Effector CD4-positive, alpha-beta T cell (primary cell): Measurements from ENCODE around the gene MYH9.
"Not testable (repeated sequence)": the region's sequence is repeated elsewhere in the genome, so short reads cannot be mapped to it uniquely, and the experiment has no call there.

Experiments
- DNase-seq: peaks from one replicate; pipeline ENCODE4 v3.0.0-alpha.2; 2020

Gene MYH9

DNA sequence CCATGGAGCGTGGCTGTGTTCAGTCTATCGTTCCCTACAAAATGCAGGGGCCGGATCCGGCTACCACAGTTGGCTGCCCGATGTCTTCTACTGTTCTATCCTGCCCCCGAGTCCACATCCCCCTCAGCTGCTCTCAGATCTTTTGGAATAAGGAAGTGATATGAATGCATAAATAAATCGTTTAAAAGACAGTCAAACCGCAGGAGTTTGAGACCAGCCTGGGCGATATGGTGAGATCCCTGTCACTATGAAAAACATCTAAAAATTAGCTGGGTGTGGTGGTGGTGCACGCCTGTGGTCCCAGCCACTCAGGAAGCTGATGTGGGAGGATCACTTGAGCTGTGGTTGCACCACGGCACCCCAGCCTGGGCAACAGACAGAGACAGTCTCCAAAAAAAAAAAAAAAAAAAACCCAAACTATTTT is 97.8 kb downstream of the MYH9 start:
- peak; percentile 38 for DNase-seq

DNA sequence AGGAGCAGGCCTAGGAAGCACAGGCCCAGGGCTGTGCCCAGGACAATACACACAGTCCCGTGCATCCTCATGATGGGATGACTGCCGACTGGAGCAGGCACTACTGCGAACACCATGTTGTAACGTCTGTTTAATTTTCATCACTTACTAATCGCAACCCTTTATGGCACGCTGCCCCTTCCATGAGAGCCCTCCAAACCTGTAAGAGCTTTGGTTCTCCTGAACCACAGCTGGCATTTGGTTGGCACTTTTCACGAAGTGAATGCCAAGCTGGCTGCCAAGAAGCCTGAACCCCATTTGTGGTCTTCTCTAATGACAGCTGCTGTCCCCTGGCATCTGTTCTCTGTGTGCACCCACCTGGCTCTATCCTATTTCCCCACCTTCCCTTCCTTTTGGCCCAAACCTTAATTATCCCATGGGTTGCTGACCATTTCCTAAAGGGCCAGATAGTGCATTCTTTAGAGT is 98.3 kb downstream of the MYH9 start:
- no peak for DNase-seq

DNA sequence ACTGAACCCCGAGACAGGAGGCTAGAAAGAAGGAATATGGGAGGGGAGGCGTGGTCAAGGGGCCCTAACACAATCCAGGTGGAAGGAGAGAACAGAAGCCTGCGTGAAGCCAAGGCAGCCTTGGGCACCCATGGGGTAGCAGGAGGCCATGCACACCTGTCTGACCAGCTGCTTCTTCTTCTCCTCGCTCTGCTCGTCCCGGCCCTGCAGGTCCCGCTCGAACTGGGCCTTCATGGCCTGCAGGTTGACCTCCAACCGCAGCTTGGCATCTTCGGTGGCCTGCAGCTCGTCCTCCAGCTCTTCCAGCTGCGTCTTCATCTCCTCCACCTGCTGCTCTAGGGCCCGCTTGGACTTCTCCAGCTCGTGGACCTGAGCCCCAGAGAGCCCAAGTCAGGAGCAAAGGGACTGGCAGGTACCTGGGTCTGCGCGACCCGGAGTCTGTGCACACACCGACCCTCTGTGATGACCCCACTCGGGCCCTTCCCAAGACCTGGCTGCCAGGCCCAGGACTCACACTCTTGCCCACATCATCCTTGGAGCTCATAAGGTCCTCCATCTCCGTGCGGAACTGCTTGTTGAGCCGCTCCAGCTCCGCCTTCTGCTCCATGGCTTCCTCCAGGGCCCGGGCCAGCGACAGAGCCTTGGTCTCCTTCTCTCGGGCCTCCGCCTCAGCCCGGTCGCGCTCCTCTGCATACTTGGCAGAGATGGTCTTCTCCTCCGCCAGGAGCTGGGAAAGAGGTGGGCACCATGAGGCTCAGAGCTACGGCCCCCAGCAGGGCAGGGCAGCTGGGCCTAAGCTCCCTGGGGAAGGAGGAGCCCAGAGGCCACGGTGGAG is 99.0 kb downstream of the MYH9 start:
- DNase-seq, result no peak

DNA sequence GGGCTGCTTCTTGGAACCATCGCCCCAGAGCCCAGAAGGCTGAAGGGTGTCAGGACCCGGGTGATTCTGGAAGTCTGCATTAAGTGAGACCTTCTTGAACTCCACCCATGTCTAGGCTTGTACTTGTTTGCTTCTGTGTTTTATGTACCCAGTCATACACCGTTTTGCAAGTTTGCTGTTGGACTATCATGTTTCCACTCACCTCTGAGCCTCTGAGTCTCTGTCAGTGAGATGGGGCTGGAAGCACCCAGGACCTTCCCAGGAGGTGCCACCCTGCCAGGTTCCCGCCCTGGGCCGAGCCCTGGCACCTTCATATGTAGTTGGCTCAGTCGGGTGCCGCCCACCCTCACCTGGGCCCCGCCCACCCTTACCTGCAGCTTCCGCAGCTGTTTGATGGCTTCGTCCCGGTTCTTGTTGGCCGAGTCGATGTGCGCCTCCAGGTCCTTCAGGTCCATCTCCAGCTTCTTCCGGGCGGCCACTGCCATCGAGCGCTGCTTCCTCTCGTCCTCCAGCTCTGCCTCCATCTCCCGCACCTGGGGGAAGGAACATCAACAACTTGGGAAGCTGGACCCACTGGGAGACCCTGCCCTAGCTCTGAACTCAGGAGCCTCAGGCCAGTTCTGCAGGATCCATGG is 99.8 kb downstream of the MYH9 start:
- no peak for DNase-seq

DNA sequence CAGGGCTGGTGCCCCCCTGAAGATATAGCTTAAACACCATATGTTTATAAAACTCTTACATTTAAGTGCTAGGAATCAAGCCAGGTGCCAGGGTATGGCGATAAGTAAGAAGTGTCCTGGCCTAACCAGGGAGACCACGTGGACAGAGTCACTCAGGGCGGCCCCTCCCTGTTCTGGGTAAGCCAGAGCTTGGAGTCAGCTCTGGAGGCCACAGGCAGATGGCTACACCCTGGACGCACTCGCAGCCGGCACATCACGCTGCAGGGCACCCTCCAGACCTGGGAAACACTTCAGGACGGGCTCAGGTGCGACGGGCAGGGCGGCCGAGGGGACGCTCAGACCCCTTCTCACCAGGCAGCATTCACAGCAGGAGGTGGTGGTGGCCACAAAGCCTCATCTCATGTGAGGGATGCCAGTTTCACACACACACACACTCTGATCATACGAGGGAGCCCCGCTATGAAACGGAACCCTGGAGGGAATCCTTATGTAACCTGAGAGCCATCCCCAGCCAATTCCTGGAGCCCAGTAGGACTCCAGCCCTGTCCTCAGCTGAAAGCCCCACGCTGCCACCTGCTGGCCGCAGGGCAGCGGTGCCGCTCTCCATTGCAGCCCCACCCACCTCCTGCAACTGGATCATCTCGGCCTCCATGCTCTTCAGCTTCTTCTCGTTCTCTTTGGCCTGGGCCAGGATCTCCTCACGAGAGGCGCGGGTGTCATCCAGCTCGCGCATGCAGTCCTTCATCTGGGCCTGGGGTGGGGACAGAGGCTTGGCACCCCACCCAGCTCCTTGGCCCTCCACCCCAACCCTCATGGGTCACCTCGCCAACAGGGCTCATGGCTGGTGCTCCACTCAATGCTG is 101.4 kb downstream of the MYH9 start:
- DNase-seq, result peak; percentile 50

DNA sequence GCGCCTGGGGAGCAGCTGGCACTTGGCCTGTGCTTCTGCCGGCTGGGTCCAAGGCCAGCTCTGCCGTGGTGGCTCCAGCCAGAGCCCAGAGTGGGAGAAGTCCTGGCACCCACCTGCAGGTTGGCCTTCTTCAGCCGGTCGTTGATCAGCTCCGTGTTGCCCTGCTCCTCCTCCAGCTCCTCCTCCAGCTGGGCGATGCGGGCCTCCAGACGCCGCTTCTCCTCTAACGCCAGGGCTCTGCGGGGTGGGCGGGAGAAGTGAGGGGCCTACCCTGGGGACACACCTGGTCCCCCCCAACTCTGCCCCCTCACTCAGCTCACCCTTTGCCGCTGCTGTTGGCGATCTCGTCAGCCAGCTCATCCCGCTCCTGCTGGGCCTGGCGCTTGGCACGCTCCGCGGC is 102.2 kb downstream of the MYH9 start:
- no peak for DNase-seq

DNA sequence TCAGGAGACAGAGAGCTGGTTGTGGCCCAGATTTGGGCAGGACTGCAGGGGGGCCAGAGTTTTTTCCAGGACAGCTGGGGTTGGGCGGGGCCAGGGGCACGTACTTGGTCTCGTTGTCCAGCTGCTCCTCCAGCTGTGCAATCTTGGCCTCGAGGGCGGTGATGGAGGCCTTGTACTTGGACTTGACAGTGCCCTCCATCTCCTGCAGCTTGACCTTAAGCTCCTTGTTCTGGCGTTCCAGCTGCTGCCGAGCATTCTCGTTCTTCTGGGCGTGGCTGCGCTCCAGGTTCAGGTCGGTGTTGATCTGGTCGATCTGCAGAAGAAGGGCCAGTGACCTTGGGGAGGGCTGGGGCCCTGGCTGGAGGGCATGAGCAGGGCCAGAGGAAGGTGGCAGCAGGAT is 102.8 kb downstream of the MYH9 start:
- no peak for DNase-seq

DNA sequence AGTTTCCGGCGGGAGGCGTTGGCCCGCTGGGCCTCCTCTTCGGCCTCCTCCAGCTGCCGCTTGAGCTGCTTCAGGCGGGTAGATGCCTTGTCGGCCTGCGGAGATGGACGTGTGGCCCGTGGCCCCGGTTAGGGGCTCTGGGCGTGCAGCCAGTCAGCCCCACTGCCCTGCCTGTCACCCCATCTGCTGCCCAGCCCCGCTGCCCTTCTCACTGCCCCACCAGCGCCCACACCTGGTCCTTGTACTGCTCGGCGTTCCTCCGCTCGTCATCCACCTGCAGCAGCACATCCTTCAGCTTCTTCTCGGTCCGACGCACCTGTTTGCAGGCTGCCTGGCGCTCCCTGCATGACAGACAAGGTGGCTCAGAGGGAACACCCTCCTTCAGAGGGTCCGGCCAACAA is 103.6 kb downstream of the MYH9 start:
- no peak for DNase-seq

DNA sequence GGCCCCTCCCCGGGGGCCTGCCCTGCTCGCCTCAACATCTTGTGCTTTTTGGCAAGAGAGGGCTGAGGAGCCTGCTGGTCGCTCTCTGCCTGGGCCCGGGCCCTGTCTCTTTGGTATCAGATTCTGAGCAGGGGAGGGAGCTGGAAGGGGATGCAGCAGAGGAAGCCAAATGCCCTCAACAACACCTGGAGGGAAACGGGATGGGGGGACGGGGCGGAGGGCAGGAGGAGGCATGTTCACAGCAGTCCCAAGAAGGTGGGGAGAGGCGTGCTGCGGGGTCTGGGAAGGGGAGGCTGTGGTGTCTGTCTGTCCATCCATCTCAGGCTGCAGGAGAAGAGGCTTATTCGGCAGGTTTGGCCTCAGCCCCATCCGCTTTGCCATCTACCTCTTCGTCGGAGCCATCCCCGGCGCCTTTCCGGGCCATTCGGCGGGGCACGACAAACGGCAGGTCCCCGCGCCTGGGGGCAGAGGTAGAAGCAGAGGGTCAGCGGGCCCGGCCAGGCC is 105.4 kb downstream of the MYH9 start:
- no peak for DNase-seq

DNA sequence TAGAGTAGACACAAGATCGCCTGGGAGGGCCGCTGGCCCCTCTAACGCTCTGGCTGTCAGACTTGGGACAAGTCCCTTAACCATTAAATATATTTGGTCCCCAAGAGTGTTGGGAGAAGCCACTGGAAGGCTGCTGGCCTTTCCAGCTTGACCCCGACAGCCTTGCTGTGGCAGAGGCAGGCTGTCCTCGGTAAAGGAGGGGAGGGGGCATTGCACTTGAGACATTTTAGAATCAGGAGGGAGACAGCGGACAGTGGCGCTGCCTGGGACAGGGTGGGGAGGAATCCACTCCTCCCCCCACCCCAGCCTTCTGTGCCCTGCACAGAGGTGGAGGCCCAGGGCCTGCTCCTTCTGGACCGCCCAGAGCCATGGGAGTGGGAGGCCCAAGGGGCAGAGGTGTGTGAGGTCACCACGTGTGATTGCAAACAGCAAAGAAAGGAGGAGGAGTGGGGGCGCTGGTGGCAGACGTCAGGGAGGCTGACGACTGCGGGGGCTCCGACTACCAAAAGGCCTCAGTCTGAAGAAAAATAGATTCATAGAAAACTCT is 105.9 kb downstream of the MYH9 start:
- DNase-seq, result no peak

DNA sequence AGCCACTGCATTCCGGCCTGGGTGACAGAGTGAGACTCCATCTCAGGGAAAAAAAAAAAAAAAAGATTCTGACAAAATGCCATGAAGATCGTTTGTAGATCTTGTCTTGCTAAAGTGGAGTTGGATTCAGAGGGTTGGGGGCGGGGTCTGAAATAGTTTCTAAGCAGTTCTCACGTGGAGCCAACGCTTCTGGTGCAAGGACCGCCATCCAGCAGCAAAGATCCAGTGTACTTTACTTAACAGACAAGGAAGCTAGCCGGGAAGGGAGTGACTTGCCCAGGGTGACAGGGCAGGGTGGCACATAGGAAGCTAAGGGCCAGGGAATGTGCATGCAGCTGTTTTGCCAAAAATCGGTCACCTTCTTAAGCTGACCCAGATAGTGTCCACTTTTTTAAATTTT is 107.4 kb downstream of the MYH9 start:
- DNase-seq, result no peak

DNA sequence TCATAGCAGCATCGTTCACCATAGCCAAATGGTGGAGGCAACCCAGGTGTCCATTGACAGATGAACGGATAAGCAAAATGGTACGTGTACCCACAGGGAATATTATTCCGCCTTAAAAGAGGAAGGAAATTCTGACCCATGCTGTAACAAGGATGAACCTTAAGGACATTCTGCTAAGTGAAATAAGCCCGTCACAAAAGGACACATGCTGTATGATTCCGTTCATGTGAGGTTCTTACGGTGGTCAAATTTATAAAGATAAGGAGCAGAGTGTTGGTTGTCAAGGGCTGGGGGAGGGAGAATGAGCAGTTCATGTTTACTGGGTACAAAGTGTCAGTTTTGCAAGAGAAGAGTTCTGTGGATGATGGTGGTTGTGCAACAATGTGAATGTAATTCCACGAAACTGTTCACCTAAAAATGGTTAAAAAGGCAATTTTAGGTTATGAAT is 108.5 kb downstream of the MYH9 start:
- no peak for DNase-seq

DNA sequence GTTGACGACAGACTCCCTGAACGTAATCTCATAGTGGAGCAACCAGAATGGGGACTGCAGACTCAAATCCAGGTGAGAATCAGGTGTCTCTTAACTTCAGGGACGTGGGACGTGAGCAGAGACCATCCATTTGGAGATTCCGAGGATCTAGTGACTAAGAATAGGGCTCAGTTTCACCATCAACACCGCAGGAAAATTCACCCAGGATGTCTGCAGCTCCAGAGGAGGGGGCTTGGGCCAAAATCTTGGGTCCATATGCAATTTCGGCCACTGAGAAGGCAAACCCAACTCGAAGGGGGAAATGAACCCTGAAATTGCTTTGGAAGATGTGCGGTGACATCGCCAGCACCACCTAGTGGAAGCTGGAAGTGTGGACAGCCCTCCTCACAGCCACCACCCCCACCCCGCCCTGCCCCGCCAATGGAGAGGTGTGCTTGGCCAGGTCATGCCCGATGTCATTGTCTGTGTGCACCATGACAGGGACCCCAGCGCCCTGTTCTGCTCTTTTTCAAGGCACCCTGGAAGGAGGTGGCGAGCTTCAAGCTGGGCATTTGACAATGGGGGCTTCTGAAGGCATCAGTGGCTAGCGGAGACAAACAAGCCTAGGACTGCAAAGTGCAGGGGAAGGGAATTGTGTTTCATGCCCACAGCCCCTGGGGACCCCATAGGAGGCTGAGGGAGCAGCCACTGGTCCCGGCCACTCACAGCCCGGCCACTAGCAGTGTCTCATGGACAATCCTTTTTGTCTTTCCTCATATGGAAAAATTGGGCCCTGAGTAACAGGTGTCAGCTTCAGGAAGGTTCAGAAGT is 110.1 kb downstream of the MYH9 start:
- peak; percentile 43 for DNase-seq

DNA sequence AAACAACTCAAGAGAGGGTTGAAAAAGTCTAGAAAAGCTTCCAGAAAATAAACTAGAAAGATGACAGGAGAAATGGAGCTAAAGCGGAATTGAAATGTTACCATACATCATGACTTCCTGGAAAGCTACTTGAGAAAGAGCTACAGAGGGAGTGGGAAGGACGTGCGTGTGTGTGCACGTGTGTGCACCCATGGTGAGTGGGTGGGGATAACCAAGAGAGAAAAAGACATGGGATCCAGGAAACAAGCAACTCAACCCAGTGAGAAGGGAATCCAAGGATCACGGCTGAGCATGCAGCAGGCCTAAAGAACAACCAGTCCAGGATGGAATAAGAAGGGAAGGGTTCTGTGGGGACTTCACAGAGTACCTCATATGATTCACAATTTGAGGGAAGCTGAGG is 113.2 kb downstream of the MYH9 start:
- no peak for DNase-seq

DNA sequence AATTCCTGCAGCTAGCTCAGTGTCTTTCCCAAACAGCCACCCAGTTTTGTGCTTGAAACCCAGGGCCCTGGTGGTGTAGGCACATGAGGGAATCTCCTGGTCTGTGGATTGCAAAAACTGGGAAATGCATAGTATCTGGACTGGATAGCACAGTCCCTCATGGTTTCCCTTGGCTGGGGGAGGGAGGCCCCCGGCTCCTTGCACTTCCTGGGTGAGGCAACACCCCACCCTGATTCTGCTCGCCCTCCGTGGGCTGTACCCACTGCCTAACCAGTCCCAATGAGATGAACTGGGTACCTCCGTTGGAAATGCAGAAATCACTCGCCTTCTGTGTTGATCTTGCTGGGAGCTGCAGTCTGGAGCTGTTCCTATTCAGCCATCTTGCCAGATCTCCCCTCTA is 115.8 kb downstream of the MYH9 start:
- not testable (repeated sequence) for DNase-seq

DNA sequence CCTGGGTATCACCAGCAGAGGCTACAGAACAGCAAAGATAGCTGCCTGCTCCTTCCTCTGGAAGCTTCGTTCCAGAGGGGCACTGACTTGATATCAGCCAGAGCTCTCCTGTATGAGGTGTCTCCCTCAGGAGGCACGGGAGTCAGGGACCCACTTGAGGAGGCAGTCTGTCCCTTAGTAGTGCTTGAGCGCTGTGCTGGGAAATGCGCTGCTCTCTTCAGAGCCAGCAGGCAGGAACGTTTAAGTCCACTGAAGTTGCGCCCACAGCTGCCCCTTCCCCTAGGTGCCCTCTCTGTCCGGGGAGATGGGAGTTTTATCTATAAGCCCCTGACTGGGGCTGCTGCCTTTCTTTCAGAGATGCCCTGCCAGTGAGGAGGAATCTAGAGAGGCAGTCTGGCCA is 116.5 kb downstream of the MYH9 start:
- not testable (repeated sequence) for DNase-seq

DNA sequence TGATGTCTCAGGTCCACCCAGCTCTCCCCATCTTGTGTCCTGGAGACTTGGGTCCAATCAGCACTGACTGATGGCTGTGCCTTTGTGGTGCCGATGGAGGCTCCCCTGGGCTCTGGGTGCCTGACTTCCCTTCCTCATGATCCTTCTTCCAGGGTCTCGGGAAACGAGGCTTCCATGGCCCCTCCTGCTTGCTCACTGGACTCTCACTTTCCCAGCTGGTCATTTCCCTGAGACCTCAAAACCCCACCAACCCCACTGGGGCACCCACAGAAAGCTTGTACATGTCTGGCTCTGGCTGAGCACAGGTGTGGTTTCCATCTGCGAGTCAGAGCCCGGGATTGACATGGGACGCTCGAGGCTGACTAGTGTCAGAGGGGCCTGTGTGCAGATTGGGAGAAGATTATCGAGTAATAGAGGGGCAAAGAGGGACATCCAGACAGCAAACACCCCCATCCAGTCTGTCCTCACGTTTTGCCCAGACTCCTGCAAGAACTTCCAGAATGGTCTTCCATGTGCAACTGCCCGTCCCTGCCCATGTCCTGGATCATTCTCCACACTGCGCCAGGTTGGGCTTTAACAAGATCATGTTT is 119.8 kb downstream of the MYH9 start:
- DNase-seq, result no peak

DNA sequence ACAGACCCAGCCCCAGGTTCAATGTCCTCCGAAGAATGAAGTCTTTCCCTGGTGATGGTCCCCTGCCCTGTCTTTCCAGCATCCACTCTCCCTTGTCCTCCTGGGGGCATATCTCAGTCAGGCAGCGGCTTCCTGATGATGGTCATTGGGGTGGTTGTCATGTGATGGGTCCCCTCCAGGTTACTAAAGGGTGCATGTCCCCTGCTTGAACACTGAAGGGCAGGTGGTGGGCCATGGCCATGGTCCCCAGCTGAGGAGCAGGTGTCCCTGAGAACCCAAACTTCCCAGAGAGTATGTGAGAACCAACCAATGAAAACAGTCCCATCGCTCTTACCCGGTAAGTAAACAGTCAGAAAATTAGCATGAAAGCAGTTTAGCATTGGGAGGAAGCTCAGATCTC is 120.7 kb downstream of the MYH9 start:
- no peak for DNase-seq

DNA sequence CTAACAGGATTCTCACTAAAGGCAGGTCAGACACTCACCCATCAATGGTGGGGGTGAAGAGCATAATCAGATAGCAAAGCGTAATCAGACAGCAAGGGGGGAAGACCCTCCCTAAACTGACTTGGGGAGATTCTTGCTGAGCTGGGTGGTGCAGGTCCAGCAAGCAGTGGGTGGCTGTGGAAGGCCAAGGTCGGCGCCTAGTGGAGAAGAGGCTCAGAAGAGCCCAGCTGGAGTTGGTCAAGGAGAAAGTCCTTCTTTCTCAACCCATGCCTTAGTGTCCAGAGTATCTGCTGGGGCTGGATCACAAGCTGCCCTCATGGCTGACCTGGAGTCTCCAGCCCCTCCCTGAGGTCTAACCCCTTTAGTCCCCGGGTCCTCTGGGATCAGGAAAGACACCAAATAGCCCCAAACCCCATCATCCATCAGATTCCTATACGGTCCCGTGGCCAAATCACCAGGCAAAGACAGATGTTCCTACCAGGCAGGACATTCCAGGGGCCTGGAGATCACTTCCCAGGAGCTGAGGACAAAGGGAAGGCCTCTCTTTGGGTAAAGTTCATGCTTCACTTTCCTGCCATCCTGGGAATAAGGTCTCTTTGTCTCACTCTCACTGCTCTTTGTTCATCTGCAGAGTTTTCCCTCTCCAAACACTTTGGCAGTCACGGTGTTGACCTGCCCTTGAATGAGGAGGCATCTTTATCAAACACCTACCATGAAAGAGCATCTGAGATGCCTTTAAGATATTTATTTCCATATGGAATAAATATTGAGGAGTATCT is 123.7 kb downstream of the MYH9 start:
- DNase-seq, result not testable (repeated sequence)

DNA sequence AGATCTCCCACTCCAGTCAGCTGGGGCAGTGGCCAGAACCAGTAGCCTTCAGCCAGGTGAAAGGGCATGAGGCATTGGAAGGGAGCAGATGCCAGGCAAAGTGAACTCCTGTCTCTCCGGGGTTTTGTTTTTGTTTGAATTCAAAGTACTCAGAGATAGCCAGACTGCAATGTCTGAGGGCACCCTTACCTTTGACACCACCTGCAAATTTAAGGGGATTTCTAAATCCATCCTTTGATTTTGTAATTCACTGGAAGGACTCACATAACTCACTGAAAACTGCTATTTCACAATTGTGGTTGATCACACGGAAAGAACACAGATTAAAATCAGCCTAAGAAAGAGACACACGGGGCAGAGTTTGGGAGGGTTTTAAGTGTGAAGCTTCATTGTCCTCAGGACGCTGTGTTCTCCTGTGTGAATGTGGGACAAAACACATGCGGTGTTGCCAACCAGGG is 124.5 kb downstream of the MYH9 start:
- DNase-seq, result not testable (repeated sequence)

DNA sequence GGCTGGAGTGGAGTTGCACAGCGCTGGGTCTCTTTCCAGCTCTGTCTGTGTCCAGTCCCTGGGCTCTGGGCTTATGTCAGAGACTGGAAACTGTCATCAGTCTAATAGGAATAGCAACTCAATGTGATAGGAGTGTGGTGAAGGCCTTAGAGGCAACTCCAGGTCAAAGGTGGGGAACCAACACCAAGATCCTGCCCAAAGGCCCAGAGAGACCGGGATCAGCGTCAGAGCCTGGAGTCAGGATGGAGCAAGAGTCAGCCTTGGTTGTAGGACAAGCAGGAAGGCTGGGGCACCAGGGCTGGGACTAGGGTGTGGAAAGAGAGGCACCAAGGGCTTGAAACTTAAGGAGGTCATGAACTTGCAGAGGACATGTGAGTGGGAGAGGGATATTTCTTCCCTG is 125.5 kb downstream of the MYH9 start:
- not testable (repeated sequence) for DNase-seq
